ENCODE results near the gene RAD51B. TPM values are rescaled to one million over a fixed set of nuclear protein-coding genes. Genes with fewer than 3 reads are reported as not detected.
A peak's percentile ranks its signal among the peaks of the same experiment; 100 is the strongest.

The RAD51B gene
- total and polyA plus RNA-seq, 8 donors: 10.8 to 18.3 (median 14.1) TPM

GRCh38 chr14:68757618-68758081 is 938.1 kb downstream of the RAD51B start:
- peaks cover 8 to 40% of the 10 kb centered on the region in 2 donors for H3K4me1 ChIP-seq
- no peaks in the 10 kb centered on the region for H3K36me3 ChIP-seq
- intact Hi-C loops (cut with DNase I): no loop called here
- ATAC-seq: peak; percentile 72
- H3K27me3 ChIP-seq: no peaks in the 10 kb centered on the region
- DNase-seq: peak in 3 of 4 donors; percentile 22 to 85 (median 80)
- no peak overlapping the region for H3K4me3 ChIP-seq
- H3K27ac ChIP-seq: peak overlapping the region in 1 of 2 donors; percentile 7
- H3K9me3 ChIP-seq: no peaks in the 10 kb centered on the region
- TF ChIP-seq CTCF (IDR thresholded peaks at IDR 0.05): no peak

- Histone ChIP-seq H3K27ac (peak overlapping the region in 1 of 2 donors; percentile 7), H3K4me3 (no peak overlapping the region), H3K27me3 (peaks cover 0 to 5% of the 10 kb centered on the region in 2 donors), H3K36me3 (no peaks in the 10 kb centered on the region), H3K4me1 (peaks cover 15 to 46% of the 10 kb centered on the region in 2 donors), H3K9me3 (no peaks in the 10 kb centered on the region)
- intact Hi-C loops (cut with DNase I): no loop called here
- DNase-seq (no peak), ATAC-seq (no peak)
- TF ChIP-seq CTCF (IDR thresholded peaks at IDR 0.05): no peak
These were observed 938.7 kb downstream of the RAD51B start for GRCh38 chr14:68758301-68758700.

GRCh38 chr14:68759017-68759560 is 939.5 kb downstream of the RAD51B start:
- DNase-seq (no peak), ATAC-seq (no peak)
- TF ChIP-seq CTCF (IDR thresholded peaks at IDR 0.05): no peak
- intact Hi-C loops (cut with DNase I): no loop called here
- H3K4me3 ChIP-seq: no peak overlapping the region
- H3K4me1 ChIP-seq: peaks cover 16 to 50% of the 10 kb centered on the region in 2 donors
- H3K27ac ChIP-seq: no peak overlapping the region
- H3K36me3 ChIP-seq: no peaks in the 10 kb centered on the region
- H3K27me3 ChIP-seq: peaks cover 0 to 5% of the 10 kb centered on the region in 2 donors
- H3K9me3 ChIP-seq: no peaks in the 10 kb centered on the region

- TF ChIP-seq CTCF (IDR thresholded peaks at IDR 0.05): no peak
- peaks cover 16 to 50% of the 10 kb centered on the region in 2 donors for H3K4me1 ChIP-seq
- ATAC-seq: no peak
These were observed 940.4 kb downstream of the RAD51B start for GRCh38 chr14:68759937-68760336.

GRCh38 chr14:68760761-68761160 is 941.2 kb downstream of the RAD51B start:
- Histone ChIP-seq H3K27me3 (peaks cover 0 to 5% of the 10 kb centered on the region in 2 donors), H3K36me3 (no peaks in the 10 kb centered on the region), H3K27ac (no peak overlapping the region), H3K9me3 (no peaks in the 10 kb centered on the region), H3K4me3 (no peak overlapping the region), H3K4me1 (peaks cover 16 to 50% of the 10 kb centered on the region in 2 donors)
- intact Hi-C loops (cut with DNase I): no loop called here
- no peak for TF ChIP-seq CTCF (IDR thresholded peaks at IDR 0.05)
- no peak for ATAC-seq
- no peak for DNase-seq

More at GRCh38 chr14:68759937-68760336, 940.4 kb downstream of the RAD51B start:
- Histone ChIP-seq H3K4me3 (no peak overlapping the region), H3K27ac (no peak overlapping the region), H3K9me3 (no peaks in the 10 kb centered on the region), H3K27me3 (peaks cover 0 to 5% of the 10 kb centered on the region in 2 donors), H3K36me3 (no peaks in the 10 kb centered on the region)
- DNase-seq: no peak
- intact Hi-C loops (cut with DNase I): no loop called here

All from left lung (tissue), 10 donors.